GM12891 (cell line): ENCODE results near the gene RNLS.

Source experiments
- PAX5 ChIP-seq: IDR thresholded peaks from 2 replicates; pipeline ENCODE4 v1.6.1; 2011; ENCODE audit warnings: low read length, moderate library complexity, mild to moderate bottlenecking; ENCODE audit not compliant: insufficient read depth, severe bottlenecking
- POLR2A ChIP-seq: IDR thresholded peaks from 2 replicates; pipeline ENCODE4 v1.6.1; 2011; ENCODE audit warnings: low read depth, low read length, control low read depth
- POLR2AphosphoS5 ChIP-seq: IDR thresholded peaks from 2 replicates; pipeline ENCODE4 v1.6.1; 2011; ENCODE audit warnings: low read depth, low read length, control low read depth
- POU2F2 ChIP-seq: IDR thresholded peaks from 2 replicates; pipeline ENCODE4 v1.6.1; 2011; ENCODE audit warnings: low read depth, mild to moderate bottlenecking, control low read depth, low read length, moderate library complexity
- SPI1 ChIP-seq: IDR thresholded peaks from 2 replicates; pipeline ENCODE4 v1.6.1; 2011; ENCODE audit warnings: low read depth, low read length, control low read depth
- TAF1 ChIP-seq: IDR thresholded peaks from 2 replicates; pipeline ENCODE4 v1.6.1; 2011; ENCODE audit warnings: low read depth, low read length, control low read depth

DNA sequence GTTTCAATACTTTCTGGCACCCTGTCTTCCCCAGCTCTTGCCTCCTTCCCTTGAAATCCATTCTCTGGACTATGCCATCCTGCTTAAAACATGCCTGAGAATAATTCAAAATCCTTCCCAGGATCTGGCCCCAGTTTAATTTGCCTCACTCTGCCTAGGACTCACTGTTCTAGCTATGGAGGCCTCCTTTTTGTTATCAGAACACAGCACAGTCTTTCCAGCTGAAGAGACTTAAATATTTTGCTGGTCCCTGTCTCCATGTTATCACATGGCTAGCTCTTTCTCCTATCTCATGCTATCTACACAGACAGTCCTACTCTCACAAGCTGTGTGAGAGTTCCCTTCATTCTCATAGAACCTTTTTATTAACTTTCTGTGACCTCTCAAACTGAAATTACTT is 194.8 kb downstream of the RNLS start:
- no peak for TF ChIP-seq POLR2AphosphoS5
- peak; percentile 13; the same call in 1 of the 2 replicates for TF ChIP-seq POLR2A
- no peak for TF ChIP-seq PAX5
- TF ChIP-seq SPI1, result no peak
- no peak for TF ChIP-seq TAF1
- no peak for TF ChIP-seq POU2F2
